HG03045 (cell line): ENCODE data around the gene RALGPS1.

ENCODE experiments used
- ATAC-seq: cut with Tn5 transposase; IDR thresholded peaks from one replicate; pipeline ENCODE4 v1.9.1; 2021; ENCODE audit warnings: mild to moderate bottlenecking, moderate library complexity; ENCODE audit not compliant: unreplicated experiment

Gene RALGPS1

GRCh38 chr9:127075624-127076372, 161.2 kb downstream of the RALGPS1 start:
- no peak for ATAC-seq

DNA sequence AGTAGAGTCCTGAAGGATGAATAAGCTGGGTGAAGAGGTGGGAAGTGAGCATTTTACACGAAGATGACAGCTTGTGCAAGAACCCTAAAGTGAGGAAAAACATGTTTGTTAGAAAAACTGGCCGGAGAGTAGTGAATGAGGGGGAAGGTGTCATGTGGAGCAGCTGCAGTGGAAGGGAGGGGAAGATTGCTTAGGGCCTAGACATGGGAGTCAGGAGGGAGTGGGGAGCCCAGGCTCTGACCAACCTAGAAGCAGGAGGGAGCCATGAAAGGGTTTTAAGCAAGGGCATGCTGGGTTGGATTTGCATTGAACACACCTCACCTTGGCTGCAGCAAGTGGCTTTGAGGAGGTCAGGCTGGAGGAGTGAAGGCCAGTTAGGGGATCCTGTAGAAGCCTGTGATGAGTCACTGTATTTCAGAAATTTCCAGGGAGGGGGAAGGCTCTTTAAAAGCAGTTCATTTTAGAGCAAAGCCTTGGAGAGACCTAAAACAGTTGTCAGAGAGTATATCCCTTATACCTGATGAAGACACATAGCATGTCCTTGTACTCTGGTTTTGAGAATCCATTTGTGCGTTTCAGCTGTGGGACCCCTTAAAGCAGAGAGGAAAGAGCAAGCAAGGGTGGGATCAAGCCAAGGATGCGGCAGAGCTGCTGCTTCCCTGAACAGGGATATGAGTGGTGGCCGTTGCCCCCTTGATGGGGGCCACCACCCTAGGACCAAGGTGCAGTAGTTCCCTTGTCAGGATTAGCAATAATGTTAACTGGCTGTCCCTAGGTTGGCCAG, 162.5 kb downstream of the RALGPS1 start:
- no peak for ATAC-seq

DNA sequence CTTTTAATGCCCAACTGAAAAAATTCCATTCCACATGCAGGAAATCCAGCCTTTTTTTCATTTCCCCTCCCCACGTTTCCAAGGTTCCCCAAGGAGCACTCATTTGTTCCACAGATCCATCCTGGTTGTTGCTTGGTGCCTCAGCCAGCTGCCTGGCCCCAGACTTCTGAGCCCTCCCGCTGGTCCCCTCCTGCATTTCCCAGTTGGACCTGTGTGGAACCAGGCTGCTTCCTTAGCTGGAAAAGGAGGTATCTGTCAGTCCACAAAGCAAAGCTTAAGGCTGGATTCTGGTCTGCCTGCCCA, 163.0 kb downstream of the RALGPS1 start:
- ATAC-seq = no peak

DNA sequence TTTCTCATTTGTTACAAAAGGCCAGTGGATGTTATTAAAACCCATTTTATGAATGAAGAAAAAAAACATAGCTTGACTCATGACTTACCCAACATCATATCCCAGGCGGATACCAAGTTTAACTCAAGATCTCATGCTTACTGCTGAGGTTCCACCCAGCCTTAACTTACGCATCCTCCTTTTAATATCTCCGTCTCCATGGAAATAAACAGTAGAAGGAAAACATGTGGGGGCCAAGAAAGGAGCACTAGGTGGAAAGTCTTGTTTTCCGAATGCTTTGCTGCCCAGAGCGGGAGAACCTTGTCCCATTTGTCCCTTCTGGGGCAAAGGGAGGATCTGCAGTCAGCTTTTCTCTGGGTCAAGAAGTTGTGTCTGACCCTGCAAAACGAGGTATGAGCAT, 163.8 kb downstream of the RALGPS1 start:
- ATAC-seq = no peak

DNA sequence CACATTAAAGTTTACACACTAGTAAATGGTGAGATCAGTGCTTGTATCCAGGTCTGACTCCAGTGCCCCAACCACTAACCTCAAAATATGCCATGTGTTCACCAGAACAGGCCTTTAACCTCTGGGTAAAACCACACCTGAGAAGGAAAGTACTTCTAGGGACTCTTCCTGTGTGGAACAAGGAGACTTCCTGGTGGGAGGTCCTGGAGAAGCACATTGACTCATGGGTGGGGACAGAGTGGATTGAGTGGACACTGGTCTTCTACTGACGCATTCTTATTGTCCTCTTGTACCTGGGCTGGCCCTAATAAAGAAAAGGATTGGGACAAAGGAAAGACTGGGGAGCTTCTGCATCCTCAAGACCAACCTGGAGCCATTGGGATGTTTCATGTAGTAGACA, 164.4 kb downstream of the RALGPS1 start:
- ATAC-seq = no peak

- no peak for ATAC-seq
Observed at GRCh38 chr9:127079446-127080140, 165.0 kb downstream of the RALGPS1 start.

- no peak for ATAC-seq
Observed at GRCh38 chr9:127081250-127082185, 166.9 kb downstream of the RALGPS1 start.

GRCh38 chr9:127083138-127083980, 168.8 kb downstream of the RALGPS1 start:
- no peak for ATAC-seq

GRCh38 chr9:127084076-127085039, 169.8 kb downstream of the RALGPS1 start:
- no peak for ATAC-seq

DNA sequence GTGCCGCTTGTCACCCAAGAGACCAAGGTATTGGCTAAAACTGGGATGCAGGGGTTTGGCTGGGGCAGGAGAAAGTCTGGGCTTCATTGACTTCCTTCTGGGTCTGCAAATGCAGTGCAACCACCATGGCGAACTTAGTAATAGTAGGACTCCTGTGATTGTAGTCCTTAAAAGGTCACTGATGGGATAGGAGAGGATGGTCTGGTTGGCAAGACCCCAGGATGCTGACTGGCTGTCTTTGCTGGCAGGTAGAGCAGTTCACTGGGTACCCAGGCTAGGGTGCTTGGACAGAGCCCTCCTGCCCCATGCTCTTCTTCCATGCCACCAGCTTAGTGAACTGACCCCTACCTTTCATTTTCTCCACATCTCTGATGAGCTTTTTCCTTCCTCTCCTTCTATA, 170.6 kb downstream of the RALGPS1 start:
- no peak for ATAC-seq

DNA sequence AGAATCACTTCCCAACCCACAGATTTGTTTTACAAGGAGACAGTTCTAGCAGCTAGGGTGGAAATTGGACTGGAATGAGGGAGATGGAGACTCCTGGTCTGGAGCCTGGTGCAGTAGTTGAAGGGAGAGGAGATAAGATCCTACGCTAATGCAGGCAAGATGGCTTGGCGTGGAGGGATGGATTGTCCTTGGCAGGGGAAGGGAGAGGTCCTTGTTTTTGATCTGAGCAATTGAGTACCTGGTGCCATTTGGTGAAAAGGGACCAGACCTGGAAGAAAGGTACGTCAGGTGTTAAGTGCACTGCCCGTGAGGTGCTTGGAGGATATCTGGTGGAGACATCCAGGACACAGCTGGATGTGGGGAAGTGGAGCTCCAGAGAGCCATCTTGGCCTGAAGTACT, 172.2 kb downstream of the RALGPS1 start:
- no peak for ATAC-seq

- ATAC-seq = no peak
Observed at GRCh38 chr9:127087411-127087810, 172.8 kb downstream of the RALGPS1 start.

GRCh38 chr9:127087836-127088235, 173.3 kb downstream of the RALGPS1 start:
- no peak for ATAC-seq

DNA sequence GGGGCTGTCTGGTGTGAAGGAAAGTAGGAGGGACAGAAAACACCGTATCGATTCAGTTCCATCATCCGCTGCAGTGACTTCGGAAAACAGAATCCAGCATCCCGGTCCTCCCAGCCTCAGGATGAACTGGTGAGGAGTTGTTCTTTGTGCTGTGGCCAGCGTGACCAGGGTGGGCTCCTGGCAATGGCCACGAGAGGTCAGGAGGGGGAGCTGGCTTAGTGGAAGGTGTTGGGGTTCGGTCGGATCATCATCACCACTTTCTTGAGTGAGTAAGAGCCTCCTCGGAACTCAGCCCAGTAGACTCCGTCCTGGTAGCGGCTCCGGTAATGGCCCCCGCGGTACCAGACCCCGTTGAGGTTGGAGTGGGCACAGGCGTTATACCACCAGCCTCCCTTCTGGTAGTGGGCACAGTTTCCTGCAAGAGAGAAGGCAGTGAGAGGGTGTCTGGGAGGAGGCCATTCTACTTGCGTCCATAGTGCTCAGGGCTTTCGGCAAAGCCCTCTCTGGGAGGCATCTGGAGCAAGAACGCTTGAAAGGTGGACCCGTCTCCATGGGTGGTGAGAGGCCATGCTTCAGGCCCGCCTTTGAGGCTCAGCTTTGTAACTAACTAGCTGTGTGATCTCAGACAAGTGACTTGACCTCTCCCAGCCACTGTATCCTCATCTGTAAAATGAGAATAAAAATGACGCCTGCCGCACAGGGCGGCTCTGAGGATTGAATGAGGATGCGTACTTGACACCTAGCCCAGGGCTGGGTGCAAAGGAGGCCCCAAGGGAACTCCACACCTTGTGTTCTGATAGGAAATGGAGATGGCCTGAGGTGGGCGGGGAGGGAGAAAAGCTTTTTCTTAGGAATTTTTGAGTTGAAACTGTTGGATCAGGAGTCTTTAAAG, 174.4 kb downstream of the RALGPS1 start:
- ATAC-seq = no peak

GRCh38 chr9:127089631-127090081, 175.1 kb downstream of the RALGPS1 start:
- no peak for ATAC-seq

GRCh38 chr9:127090341-127090985, 175.9 kb downstream of the RALGPS1 start:
- ATAC-seq = no peak

GRCh38 chr9:127091526-127091925, 176.9 kb downstream of the RALGPS1 start:
- no peak for ATAC-seq
